ENCODE results near the gene RPS5. TPM values are rescaled to one million over a fixed set of nuclear protein-coding genes. Genes with fewer than 3 reads are reported as not detected.
"Not testable (repeated sequence)": the region's sequence is repeated elsewhere in the genome, so short reads cannot be mapped to it uniquely, and the experiment has no call there.

The RPS5 gene
- total and polyA plus RNA-seq, 4 experiments from 2014 or later, result 1,172 to 1,360 (median 1,286) TPM

DNA sequence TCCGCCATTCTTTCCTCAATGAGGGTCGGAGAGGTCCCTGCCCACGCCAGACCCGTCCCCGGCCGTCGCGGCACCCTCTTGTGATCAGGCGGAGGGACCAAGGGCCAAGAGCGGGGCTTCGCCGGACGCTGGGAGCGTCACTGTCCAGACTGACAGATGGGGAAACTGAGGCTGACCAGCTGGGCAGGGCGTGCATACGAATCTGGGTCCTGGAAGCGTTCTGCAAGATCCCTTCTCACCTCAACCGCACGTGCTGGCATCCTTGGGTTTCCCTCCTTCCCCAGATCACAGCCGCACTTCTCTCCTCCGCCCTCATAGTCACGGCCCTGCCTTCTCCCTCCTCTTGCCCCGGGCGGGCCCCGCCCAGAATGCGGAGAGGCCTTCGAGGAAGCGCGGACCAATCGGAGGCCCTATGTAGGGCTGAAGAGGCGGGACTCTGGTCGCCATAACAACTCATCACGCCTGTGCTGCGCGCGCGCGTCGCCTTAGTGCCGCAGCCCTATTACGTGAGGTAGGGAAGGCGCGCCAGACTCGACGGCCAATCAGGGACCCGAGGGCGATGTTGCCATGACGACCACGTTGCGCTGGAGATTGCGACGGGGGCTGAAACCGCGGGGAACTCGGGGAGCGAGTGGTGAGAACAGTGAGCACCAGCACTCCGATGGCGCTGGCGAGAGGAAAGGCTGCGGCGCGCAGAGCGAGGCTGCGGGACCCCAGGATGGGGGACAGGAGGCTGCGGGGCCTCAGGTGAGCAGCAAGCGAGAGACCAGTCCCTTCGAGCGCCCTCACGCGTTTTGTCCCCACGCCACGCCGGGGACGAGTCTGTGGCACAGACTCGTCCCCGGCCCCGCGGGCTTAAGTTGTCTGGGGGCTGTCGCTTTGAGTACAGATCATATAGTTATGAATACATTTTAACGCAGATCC is 14.1 kb downstream of the RPS5 start:
- H3K9me3 ChIP-seq (ENCODE audit: control insufficient read depth in 1 of 2, low read length in 2 of 2), result no peaks in the 10 kb centered on the region
- Mint-ChIP-seq H3K36me3 (peaks cover 0 to 3% of the 10 kb centered on the region in 2 donors), H3K27me3 (peaks cover 6 to 9% of the 10 kb centered on the region in 2 donors), H3K9me3 (peaks cover 0 to 4% (median 0%) of the 10 kb centered on the region in 8 donors), H3K27ac (peak overlapping the region; percentile 89 to 99 (median 97)), H3K4me3 (peak overlapping the region; percentile 87 to 97 (median 91)), H3K4me1 (peaks cover 5 to 20% (median 10%) of the 10 kb centered on the region in 4 donors)
- peak; percentile 98 to 100 (median 99) for DNase-seq
- peak overlapping the region; percentile 74 for H3K27ac ChIP-seq (ENCODE audit: low read depth, low read length)
- H3K4me1 ChIP-seq (ENCODE audit: insufficient read depth, low read length), result peaks cover 20% of the 10 kb centered on the region
- H3K4me3 ChIP-seq (ENCODE audit: low read length in 2 of 2), result peak overlapping the region; percentile 57 to 59
- ChIA-PET CTCF (ENCODE audit: partially characterized antibody) (no interaction called here), POLR2A (ENCODE audit: partially characterized antibody) (interaction anchor here (0.9 to 2.0 kb wide), 6 partner anchors 7 to 56 kb away, joined by 3 to 7 read pairs (median 4); partner anchors contain the start of genes ZNF132 and ZNF584)
- intact Hi-C loops (cut with micrococcal nuclease), result loop anchor here (1.0 to 2.0 kb wide), 11 partner anchors 14 to 218 kb away; partner anchors contain the start of genes ERVK3-1, MZF1, RPS5 and ZNF132
- H3K27me3 ChIP-seq (ENCODE audit: insufficient read depth, low read length), result peaks cover 8% of the 10 kb centered on the region
- no peaks in the 10 kb centered on the region for H3K36me3 ChIP-seq (ENCODE audit: insufficient read depth, low read length)

DNA sequence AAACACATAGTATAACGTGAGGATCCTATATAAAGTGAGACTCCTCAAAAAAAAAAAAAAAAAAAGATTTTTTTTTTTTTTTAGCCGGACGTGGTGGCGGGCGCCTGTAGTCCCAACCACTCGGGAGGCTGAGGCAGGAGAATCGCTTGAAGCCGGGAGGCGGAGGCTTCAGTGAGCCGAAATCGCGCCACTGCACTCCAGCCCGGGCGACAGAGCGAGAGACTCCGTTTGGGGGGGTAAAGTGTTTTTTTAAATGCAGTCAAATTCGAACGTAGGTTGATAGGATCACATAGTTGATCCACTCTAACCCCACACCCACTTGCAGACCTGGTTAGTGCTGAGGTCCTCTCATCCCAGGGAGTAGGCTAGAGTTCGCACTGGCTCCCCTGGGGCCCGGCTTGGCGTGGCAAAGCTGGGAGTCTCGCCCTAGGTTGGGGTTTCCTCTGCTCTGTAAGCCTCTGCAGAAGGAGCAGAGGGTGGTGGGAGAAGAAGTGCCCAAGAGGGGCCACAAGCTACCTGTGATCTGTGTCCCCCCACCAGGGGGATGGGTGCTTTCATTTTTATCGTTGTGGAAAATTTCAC is 14.9 kb downstream of the RPS5 start:
- no peak for DNase-seq
- intact Hi-C loops (cut with micrococcal nuclease), result loop anchor here (1.0 to 2.0 kb wide), 11 partner anchors 15 to 219 kb away; partner anchors contain the start of genes ERVK3-1, MZF1, RPS5 and ZNF132
- POLR2A ChIA-PET (ENCODE audit: partially characterized antibody), result interaction anchor here (1.0 kb wide), 1 partner anchor 54 kb away, joined by 4 read pairs; no protein-coding TSS in a partner anchor

DNA sequence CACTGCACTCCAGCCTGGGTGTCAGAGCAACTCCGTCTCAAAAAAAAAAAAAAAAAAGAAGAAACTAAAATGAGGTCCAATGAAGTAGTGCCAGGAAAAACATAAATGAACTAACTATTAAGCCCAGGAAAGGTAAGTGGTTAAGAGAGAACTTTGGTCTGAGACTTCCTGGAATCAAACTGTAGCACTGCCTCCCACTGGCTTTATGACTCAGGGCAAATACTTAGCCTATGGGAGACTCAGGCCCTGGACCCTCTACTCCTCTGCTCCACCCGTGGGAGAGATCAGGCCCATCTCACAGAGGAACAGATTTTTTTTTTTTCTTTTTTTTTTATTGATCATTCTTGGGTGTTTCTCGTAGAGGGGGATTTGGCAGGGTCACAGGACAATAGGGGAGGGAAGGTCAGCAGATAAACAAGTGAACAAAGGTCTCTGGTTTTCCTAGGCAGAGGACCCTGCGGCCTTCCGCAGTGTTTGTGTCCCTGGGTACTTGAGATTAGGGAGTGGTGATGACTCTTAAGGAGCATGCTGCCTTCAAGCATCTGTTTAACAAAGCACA is 16.9 kb downstream of the RPS5 start:
- H3K9me3 Mint-ChIP-seq; H3K27me3 Mint-ChIP-seq; H3K27ac ChIP-seq (ENCODE audit: low read depth, low read length); H3K4me3 Mint-ChIP-seq; H3K27me3 ChIP-seq (ENCODE audit: insufficient read depth, low read length); H3K9me3 ChIP-seq (ENCODE audit: control insufficient read depth in 1 of 2, low read length in 2 of 2); DNase-seq; H3K36me3 Mint-ChIP-seq; intact Hi-C loops (cut with micrococcal nuclease); H3K36me3 ChIP-seq (ENCODE audit: insufficient read depth, low read length); H3K4me3 ChIP-seq (ENCODE audit: low read length in 2 of 2): not testable (repeated sequence)
- peak overlapping the region in 2 of 7 donors; percentile 12 to 19 for H3K27ac Mint-ChIP-seq
- peaks cover 16 to 46% (median 31%) of the 10 kb centered on the region in 4 donors for H3K4me1 Mint-ChIP-seq
- ChIA-PET CTCF (ENCODE audit: partially characterized antibody) (interaction anchor here (1.6 kb wide), 1 partner anchor 40 kb away, joined by 3 read pairs; no protein-coding TSS in a partner anchor), POLR2A (ENCODE audit: partially characterized antibody) (interaction anchor here (1.0 kb wide), 1 partner anchor 18 kb away, joined by 3 read pairs; no protein-coding TSS in a partner anchor)
- peaks cover 35% of the 10 kb centered on the region for H3K4me1 ChIP-seq (ENCODE audit: insufficient read depth, low read length)

More for the DNA sequence above, 14.9 kb downstream of the RPS5 start:
- peak overlapping the region in 4 of 7 donors; percentile 31 to 97 (median 93) for H3K27ac Mint-ChIP-seq
- peaks cover 8 to 27% (median 15%) of the 10 kb centered on the region in 4 donors for H3K4me1 Mint-ChIP-seq
- H3K36me3 Mint-ChIP-seq, result peaks cover 0 to 3% of the 10 kb centered on the region in 2 donors
- CTCF ChIA-PET (ENCODE audit: partially characterized antibody), result interaction anchor here (1.6 kb wide), 1 partner anchor 42 kb away, joined by 3 read pairs; no protein-coding TSS in a partner anchor
- peaks cover 6% of the 10 kb centered on the region for H3K27me3 ChIP-seq (ENCODE audit: insufficient read depth, low read length)
- H3K27ac ChIP-seq (ENCODE audit: low read depth, low read length), result peak overlapping the region; percentile 74
- no peaks in the 10 kb centered on the region for H3K36me3 ChIP-seq (ENCODE audit: insufficient read depth, low read length)
- peaks cover 23% of the 10 kb centered on the region for H3K4me1 ChIP-seq (ENCODE audit: insufficient read depth, low read length)
- H3K9me3 Mint-ChIP-seq, result peaks cover 0 to 3% (median 0%) of the 10 kb centered on the region in 8 donors
- peak overlapping the region in 6 of 8 donors; percentile 26 to 97 (median 91) for H3K4me3 Mint-ChIP-seq
- H3K27me3 Mint-ChIP-seq, result peaks cover 6 to 9% of the 10 kb centered on the region in 2 donors
- H3K4me3 ChIP-seq (ENCODE audit: low read length in 2 of 2), result peak overlapping the region; percentile 43 to 46
- H3K9me3 ChIP-seq (ENCODE audit: control insufficient read depth in 1 of 2, low read length in 2 of 2), result no peaks in the 10 kb centered on the region

DNA sequence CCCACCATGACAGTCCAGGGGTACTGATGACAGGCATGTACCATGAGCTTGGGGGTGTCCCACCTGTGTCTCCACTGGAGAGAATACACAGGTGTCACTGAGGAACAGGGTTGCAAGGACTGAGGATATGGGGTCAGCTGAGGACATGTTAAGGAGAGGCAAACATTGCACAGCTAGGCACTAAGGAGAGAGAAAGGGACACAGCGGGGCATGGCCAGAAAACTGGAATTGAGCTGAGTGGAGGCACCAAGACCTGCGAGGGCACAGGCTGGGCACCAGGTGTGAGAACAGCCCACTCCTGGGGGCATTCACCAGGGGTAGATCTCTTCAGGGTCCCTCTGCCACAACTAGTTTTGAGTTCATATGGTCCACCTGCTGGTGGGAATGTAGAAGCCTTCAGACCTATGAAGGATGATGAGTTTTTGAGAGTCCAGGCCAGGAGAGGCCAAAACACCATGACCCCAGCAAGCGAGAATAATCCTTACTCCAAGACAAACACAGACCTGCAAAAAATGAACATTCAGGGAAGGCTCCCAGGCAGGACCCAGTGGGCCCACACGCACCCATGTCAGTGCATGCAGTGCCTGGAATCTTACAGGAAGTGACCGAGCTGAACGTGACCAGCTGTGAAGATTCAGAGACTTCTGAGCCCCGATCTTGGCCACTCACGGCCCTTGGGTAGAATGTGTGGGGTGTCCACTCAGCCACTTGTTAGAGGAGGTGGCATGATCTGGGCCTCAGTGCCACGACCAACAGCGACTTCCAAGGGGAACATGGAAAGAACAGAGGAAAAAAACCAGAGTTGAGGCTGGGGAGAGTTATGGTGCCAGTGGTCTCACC is 20.0 kb downstream of the RPS5 start:
- Histone ChIP-seq H3K27ac (ENCODE audit: low read depth, low read length) (no peak overlapping the region), H3K9me3 (ENCODE audit: control insufficient read depth in 1 of 2, low read length in 2 of 2) (no peaks in the 10 kb centered on the region), H3K4me1 (ENCODE audit: insufficient read depth, low read length) (peaks cover 31% of the 10 kb centered on the region), H3K36me3 (ENCODE audit: insufficient read depth, low read length) (no peaks in the 10 kb centered on the region), H3K4me3 (ENCODE audit: low read length in 2 of 2) (peak overlapping the region; percentile 71 to 94), H3K27me3 (ENCODE audit: insufficient read depth, low read length) (no peaks in the 10 kb centered on the region)
- Mint-ChIP-seq H3K36me3 (peaks cover 0 to 7% of the 10 kb centered on the region in 2 donors), H3K4me3 (peak overlapping the region; percentile 92 to 100 (median 96)), H3K9me3 (no peaks in the 10 kb centered on the region), H3K27me3 (no peaks in the 10 kb centered on the region), H3K27ac (peak overlapping the region; percentile 86 to 98 (median 94)), H3K4me1 (peaks cover 19 to 39% (median 32%) of the 10 kb centered on the region in 4 donors)
- DNase-seq, result no peak
- intact Hi-C loops (cut with micrococcal nuclease), result no loop called here
- CTCF ChIA-PET (ENCODE audit: partially characterized antibody), result no interaction called here
- POLR2A ChIA-PET (ENCODE audit: partially characterized antibody), result interaction anchor here (1.3 to 1.7 kb wide), 3 partner anchors 20 to 60 kb away, joined by 4 to 7 read pairs (median 5); partner anchors contain the start of genes RPS5 and ZNF132

DNA sequence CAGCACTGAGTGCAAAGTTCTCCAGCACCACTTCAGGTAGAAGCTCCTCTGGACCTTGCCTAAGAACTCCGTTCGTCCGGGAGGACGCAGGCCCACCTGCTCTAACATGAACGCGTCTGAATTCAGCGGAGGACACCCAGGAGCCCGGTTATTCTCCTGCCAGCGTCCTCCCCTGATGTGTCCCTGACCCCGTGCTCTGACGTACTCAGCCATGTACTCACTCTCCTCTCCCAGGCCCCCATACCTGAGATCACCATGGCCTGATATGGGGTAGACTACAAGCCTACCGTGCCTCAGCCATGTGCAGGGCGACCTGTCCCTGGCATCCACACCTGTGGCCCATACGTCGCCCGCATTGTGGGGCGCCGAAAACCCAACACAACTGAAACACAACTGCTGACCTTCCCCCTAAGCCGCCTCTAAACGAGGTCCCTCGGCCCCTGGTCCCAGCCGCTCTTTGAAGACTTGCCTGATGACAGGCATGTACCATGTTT is 20.6 kb downstream of the RPS5 start:
- H3K9me3 ChIP-seq (ENCODE audit: control insufficient read depth in 1 of 2, low read length in 2 of 2), result no peaks in the 10 kb centered on the region
- H3K4me3 Mint-ChIP-seq, result peak overlapping the region; percentile 92 to 100 (median 96)
- intact Hi-C loops (cut with micrococcal nuclease), result loop anchor here (1.0 to 2.0 kb wide), 11 partner anchors 20 to 225 kb away; partner anchors contain the start of genes ERVK3-1, MZF1, RPS5 and ZNF132
- no peaks in the 10 kb centered on the region for H3K36me3 ChIP-seq (ENCODE audit: insufficient read depth, low read length)
- peak overlapping the region; percentile 85 to 98 (median 95) for H3K27ac Mint-ChIP-seq
- ChIA-PET CTCF (ENCODE audit: partially characterized antibody) (interaction anchor here (1.0 to 1.6 kb wide), 3 partner anchors 34 to 173 kb away, joined by 3 read pairs; no protein-coding TSS in a partner anchor), POLR2A (ENCODE audit: partially characterized antibody) (interaction anchor here (1.0 to 1.7 kb wide), 9 partner anchors 22 to 112 kb away, joined by 4 to 12 read pairs (median 7); partner anchors contain the start of genes ZBTB45, ZNF132, ZNF497 and ZNF837)
- DNase-seq, result no peak
- H3K36me3 Mint-ChIP-seq, result peaks cover 0 to 10% of the 10 kb centered on the region in 2 donors
- peaks cover 21 to 39% (median 33%) of the 10 kb centered on the region in 4 donors for H3K4me1 Mint-ChIP-seq
- H3K4me1 ChIP-seq (ENCODE audit: insufficient read depth, low read length), result peaks cover 26% of the 10 kb centered on the region
- H3K4me3 ChIP-seq (ENCODE audit: low read length in 2 of 2), result peak overlapping the region; percentile 71 to 94
- H3K27ac ChIP-seq (ENCODE audit: low read depth, low read length), result peak overlapping the region; percentile 77
- no peaks in the 10 kb centered on the region for H3K27me3 ChIP-seq (ENCODE audit: insufficient read depth, low read length)
- H3K27me3 Mint-ChIP-seq, result no peaks in the 10 kb centered on the region
- H3K9me3 Mint-ChIP-seq, result no peaks in the 10 kb centered on the region

All from CD4-positive, alpha-beta memory T cell (primary cell).